HG03354 (cell line): ENCODE data around the gene SEC23B.
A peak's percentile ranks its signal among the peaks of the same experiment; 100 is the strongest.
"Not testable (repeated sequence)": the region's sequence is repeated elsewhere in the genome, so short reads cannot be mapped to it uniquely, and the experiment has no call there.

Source experiments
- ATAC-seq: cut with Tn5 transposase; IDR thresholded peaks from one replicate; pipeline ENCODE4 v1.9.1; 2021; ENCODE audit warnings: mild to moderate bottlenecking; ENCODE audit not compliant: unreplicated experiment, poor library complexity, severe bottlenecking

SEC23B gene

DNA sequence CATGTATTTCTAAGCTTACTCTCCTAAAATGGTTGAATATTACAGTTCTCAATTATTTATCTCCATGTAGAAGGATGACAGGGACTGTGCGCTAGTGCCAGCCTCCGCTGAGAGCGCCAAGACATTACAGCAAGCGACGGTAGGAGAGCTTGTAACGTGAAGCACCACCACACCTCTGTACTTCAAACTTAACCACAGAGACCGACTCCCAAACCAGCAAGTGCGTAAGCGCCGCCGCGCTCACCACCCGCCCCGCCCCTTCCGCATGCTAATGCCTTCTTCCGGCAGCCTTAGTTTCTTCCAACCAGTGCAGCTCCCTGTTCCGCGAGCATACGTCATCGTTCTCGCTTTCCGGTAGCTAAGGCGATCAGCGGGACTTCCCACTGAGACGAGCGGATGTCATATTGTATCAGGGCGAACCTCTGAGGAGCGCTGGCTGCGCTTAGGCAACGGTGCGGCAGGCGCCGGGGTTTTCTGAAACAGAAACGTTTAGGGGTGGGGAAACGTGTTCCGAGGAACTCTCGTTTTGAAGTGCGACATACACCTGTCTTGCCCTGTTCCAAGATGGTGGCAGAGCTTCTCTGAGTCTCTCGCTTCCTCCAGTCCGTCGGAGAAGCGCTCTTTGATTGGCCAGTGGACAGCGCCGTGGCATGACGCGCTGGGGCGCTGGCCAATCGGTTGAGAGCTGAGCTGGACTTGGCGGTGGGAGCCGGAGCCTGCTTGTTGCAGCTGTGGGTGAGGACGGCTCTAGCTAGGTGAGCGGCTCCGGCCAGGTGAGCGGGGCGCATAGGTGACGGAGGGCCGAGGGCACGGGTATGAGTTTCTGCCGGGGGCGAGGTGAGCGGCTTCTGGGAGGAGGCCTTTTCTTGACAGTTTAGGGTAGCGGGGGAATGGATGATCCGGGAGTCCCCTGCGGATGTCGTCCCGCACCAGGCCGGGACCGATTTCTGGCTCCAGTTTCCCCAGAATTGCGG lies at the start of gene SEC23B:
SEC23B (plus strand) TSS at position 723 of the 974 bp plus-strand sequence. CDS start 2,896 bp downstream, outside the sequence.
- peak; percentile 97 for ATAC-seq

DNA sequence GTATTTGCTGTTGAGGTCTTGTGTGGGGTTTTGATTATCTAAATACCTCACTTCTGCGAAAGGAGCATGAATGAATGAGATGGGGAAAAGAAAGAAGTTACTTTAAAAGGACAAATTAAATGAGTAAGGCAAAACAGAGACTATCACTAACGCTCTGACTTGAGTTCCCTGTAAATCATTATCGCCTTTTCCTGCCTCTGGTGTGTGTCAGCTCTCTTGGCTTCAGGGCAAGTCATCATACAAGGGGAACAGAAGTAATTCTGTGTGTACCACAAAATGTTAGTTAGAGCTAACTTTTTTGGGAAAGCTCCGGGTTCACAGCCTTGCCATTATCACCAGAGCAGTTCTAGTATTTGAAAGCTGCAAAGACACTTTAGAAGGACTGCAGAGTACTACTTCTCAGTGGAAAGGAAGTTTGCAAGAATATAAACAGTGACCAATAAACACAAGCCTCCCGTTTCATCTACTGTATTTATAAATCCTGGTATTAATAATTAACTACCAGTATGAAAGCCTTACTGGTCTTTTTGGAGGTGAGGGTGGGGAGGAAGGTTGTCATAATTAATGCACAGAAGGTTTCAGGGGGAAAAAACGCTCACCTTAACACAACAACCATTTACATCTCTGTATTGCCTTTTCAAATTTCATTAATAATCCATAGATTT lies 42.1 kb upstream of the SEC23B start:
- ATAC-seq = peak; percentile 44

DNA sequence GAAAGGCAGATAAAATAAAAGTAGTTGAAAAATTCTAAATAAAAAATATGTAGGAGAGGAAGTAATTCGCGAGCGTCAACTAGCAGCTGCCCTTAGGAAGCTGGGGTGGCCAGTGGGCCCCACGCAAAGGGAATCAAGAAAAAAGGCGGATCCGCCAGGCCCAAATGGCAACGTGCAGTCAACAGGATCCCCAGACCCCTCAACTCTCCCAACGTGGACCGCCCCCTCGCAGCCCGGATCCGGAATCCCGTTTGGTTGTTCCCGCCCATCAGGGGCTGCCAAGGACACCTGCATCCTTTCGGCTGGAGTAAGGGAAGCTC lies 41.2 kb upstream of the SEC23B start:
- peak; percentile 21 for ATAC-seq

DNA sequence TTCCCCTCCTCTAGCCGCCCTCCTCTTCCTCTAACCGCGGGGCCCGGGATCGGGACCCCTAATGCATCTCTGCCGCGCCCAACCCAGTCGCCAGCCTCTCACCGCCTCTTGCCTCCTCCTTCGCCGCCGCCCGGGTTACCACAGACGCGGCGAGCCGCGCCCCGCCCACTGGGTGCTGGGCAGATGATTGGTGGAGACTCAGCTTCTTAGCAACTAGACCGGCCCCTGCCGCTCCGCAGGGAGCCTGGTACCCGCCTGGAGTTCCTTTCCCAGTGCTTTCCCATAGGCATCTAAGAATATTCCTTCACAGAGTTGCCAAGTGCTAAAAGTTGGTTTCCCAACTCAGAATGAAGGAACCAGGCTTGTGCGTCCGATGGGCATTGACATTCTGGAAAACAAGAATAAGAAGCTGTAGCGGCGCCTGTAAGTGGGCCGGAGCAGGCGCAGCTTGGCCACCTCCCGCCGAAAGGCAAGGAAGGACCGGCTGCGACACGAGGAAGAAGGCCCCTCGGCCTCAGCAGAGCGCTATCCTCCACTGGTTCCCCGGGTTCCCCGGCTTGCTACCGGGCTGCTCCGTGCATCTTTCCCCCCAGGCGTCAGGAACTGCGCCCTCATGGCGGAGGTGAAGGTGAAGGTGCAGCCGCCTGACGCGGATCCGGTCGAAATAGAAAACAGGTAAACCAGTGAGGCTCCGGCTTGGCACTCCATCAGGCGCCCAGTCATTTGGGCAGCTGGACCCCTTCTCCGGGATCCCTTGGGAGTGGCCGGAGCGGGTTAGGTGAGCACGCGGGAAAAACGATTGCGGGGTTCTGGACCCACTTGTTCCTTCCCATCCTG lies 40.6 kb upstream of the SEC23B start, which contains the start of the genes DZANK1 and POLR3F:
DZANK1 (minus strand) TSS at position 137 of the 837 bp plus-strand sequence. CDS start 1,672 bp downstream, outside the sequence.
POLR3F (plus strand) TSS at position 497 of the 837 bp plus-strand sequence; CDS start at position 614, 117 bp downstream.
- peak; percentile 95 for ATAC-seq

DNA sequence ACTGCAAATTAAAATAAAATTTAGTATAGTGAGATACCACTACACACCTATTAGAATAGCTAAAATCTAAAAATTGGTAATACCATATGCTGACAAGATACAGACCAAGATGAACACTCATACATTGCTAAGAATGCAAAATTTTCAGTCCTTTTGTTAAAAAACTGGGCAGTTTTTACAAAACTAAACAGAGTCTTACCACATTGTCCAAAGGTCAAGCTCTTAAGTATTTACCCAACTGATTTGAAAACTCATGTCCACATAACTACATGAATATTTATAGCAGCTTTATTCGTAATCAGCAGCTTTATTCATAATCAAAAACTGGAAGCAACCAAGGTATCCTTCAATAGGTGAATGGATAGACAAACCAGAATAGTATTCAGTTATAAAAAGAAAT lies 30.5 kb upstream of the SEC23B start:
- ATAC-seq = no peak

DNA sequence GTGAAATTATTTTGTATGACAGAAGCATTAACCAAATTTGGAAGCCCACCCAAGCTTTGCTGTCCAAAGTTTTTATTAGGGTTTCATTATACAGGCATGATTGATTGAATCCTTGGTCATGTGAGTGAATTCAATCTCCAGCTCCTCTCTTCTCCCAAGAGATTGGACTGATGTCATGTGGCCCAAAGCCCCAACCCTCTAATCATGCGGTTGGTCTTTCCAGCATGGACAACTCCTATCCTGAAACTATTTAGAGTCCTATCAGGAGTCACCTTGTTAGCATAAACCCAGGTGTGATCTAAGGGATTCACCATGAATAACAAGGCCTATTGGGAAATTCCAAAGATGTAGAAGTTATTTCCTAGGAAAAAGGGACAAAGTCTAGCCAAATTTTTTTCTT lies 29.9 kb upstream of the SEC23B start:
- ATAC-seq = no peak

DNA sequence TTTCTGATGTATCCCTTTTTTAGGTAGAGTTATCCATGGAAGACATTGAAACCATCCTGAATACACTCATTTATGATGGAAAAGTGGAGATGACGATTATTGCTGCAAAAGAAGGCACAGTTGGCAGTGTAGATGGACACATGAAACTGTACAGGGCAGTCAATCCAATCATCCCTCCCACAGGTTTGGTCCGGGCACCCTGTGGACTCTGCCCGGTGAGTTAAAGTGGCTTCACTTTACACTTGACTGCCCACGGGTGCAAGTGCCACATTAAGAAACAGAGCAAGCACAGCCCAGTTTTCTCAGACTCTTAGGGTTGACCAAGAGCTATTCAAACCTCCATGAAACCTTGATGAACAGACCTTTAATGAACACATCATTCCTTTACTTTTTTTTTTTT lies 26.1 kb upstream of the SEC23B start:
- ATAC-seq = no peak

DNA sequence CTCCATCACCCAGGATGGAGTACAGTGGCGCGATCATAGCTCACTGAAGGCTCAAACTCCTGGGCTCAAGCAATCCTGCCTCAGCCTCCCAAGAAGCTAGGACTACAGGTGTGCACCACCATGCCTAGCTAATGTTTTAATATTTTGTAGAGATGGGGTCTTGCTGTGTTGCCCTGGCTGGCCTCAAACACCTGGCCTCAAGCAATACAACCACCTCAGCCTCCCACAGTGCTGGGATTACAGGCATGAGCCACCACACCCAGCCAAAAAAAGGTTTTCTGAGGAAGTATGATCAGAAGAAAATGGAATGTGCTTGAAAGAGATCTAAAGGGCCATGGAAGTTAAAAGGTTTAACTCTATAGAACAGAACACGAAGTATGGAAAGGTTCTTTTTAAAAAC lies 19.4 kb upstream of the SEC23B start:
- no peak for ATAC-seq

DNA sequence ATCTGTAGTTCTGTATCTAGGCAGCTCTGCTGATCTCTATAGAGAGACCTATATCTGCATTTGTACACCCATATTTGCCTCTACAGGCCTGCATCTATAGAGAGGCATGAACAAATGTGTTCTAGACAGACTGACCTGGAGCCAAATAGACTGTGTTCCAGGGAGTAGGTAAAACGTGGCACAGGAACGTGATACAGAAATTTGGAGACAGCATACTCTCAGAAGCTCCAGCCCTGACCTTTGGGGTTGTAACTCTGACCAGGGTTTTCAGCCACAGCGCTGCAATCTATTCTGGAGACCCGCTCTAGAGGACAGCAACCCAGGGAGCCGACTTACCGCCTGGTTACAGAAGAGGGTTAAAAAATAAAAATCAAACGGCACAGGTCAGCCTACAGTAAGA lies 11.7 kb upstream of the SEC23B start:
- ATAC-seq = no peak

DNA sequence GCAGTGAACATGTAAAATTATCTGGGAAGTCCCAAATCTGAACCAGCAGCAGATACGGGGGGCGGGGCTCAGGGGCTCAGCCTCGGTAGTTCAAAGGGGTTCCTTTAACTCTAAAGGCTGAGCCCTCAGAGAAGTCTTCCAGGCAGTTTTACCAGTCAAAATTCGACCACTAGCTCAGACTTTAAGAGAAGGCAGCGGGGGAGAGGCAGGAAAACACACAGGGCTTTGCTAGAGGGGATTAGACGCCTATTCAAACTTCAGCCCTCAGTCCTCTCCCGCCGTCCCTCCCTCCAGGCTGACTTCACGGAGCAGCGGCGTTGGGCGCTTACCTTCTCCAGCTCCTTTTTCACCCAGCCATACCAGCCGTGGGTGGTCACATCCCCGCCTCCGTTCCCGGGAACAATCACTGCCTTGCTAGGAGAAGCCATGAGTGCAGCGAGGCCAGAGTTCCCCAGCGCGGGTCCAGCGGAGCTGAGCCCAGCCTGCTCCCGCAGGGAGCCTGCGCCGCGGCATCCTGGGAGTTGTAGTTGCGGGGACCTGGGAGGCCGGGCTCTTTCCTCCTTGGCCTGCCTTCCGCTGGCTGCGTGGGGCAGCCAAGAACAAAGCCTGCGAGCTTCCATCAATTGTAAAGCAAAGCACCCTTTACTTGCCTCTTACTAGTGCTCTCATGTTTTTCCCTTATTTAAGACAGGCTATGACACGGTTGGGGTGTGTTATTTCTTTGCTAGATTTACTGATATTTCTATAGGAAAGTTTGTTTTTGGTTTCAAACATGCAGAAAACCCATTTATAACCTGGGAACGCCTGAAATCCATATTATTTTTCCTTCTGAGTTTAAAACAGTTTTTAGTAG lies 10.8 kb upstream of the SEC23B start, which contains the start of gene RBBP9:
RBBP9 (minus strand) TSS at position 486 of the 853 bp plus-strand sequence; CDS start at position 428, 58 bp downstream.
- ATAC-seq = peak; percentile 99

DNA sequence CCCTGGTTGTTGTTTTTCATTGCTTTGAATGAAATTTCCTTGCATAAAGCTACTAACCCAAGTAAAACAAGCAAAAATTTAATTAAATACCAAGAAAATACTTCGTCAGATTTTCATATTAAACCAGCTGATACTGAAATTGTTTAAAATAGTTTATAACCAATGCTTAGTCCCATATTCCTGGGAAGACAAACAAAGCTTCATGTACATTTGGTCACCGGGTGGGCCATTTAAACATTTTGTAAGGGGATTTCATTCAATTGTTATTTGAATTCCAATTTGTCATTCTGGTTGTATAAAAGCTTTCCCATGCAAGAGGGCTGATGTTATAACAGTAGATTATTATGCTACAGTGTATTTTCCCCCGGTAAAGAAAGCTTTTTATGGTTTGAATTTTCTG lies 10.1 kb upstream of the SEC23B start:
- ATAC-seq = no peak

DNA sequence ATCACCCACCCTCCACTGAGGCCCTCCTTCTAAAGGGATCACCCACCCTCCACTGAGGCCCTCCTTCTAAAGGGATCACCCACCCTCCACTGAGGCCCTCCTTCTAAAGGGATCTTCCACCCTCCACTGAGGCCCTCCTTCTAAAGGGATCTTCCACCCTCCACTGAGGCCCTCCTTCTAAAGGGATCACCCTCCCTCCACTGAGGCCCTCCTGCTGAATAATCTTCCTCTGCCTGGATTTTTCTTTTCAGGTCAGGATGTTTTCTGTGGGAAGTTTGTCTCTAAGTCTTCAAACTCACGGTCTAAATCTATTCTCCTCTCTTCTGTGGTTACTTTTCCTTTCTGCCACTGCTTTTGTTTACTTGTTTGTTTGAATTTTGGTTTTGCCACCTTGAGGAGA lies 6.1 kb upstream of the SEC23B start:
- not testable (repeated sequence) for ATAC-seq

DNA sequence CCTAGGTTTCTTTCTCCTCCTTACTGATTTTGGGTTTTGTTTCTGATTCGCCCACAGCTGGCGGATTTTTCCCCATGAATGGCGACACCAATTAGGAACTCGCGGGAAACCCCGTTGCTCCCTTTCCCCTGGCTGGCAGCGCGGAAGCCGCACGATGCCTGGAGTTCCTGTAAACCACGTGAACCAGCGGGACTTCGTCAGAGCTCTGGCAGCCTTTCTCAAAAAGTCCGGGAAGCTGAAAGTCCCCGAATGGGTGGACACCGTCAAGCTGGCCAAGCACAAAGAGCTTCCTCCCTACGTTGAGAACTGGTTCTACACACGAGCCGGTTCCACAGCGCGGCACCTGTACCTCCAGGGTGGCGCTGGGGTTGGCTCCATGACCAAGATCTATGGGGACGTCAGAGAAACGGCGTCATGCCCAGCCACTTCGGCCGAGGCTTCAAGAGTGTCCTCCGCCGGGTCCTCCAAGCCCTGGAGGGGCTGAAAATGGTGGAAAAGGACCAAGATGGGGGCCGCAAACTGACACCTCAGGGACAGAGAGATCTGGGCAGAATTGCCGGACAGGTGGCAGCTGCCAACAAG lies 3.2 kb upstream of the SEC23B start:
- no peak for ATAC-seq

DNA sequence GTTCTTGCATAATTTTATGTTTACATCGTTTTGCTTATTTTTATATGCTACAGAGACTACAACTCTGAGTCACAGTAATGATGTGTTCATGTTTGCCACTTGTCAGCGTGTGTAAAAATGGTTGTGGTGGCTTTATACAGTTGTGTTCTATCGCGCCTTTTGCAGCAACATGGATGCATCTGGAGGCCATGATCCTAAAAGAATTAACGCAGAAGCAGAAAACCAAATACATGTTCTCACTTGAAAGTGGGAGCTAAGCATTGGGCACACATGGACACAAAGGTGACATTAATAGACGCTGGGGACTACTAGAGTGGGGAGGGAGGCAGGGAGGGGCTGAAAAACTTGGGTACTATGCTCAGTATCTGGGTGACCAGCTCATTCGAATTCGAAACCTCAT lies 996 bp upstream of the SEC23B start:
- ATAC-seq = no peak

DNA sequence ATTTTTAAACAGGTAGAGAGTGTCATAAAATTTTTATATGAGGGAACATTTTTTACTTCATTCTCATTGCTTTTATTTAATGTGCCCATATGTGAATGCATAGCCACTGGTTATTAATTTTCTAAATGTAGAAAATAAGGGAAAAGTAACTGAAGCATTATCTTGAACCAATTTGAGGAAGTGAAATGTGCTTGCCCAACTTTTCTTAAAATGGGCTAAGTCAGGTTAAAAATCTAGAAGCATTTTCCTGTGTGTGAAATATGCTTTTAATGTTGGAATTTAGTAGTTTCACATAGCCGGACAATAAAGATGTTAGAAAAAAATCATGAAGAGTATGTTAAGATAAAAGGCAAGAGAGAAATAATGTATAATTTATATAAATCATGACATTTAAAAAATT lies 3.8 kb downstream of the SEC23B start:
- no peak for ATAC-seq

DNA sequence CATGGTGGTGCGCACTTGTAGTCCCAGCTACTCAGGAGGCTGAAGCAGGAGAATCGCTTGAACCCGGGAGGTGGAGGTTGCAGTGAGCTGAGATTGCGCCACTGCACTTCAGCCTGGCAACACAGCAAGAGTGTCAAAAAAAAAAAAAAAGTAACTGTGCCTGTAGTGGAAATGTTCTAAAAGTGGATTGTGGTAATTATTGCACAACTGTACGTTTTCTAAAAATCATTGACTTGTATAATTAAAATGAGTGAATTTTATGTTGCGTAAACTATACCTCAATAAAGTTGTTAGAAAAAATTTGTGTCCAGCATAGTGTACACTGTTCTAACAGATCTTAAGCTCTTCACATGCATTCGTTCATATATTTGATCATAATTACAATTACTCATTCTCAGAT lies 5.5 kb downstream of the SEC23B start:
- ATAC-seq = no peak

DNA sequence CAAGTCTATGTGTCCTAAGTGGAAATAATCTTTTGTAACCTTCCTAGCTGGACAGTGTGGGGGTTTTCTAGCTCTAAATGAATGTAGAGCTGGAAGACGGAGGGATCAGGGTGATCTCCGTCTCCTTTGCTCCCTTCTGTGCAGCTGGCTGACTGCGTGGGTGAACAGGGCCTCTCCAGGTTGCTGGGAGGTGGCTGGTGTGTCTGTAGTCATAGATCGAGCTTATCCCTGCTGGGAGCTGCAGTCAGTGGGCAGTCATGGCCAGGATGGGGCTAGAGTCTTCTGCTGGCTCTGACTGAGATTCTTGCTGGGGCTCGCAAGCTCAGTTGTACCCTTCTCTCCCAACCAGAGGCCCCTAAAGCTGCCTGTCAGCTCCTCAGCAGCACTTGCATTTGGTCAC lies 6.4 kb downstream of the SEC23B start:
- ATAC-seq = no peak

DNA sequence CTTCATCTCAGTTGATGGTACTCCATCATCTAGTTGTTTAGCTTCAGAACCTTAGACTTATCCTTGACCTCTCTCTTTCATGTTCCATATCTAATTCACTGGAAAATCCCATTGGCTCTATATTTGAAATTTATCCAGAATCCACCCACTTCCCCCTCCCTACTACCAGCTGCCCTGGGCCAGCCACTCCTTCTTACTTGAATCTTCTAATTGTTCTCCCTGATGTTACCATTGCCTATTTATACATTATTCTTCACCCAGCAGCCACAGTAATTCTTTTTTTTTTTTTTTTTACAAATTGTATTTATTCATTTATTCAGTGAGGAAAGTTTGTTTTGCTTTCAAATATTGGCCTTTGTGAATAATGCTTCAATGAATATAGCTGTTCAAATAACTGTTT lies 8.2 kb downstream of the SEC23B start:
- no peak for ATAC-seq

DNA sequence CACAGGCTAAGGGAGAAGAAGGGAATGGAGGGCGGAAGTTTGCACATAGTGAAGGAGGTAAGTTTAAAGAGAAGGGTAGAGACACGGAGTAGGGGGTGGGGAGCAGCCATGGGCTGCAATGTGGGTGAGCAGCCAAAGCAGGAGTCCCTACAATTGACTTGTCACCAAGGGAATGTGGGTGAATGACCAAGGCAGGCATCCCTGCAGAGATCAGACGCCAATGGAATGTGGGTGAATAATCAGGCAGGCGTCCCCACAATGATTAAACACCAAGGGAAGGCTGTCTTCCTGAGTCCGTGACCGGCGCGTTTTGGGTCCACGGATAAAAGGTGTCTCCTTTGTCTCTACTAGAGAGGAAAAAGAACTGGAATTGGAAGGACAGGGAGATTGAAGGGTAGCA lies 14.3 kb downstream of the SEC23B start:
- ATAC-seq = not testable (repeated sequence)
